ENCODE results near the gene KAZN.
A peak's percentile ranks its signal among the peaks of the same experiment; 100 is the strongest.

The KAZN gene

GRCh38 chr1:14840374-14840773 lies 241.9 kb downstream of the KAZN start:
- no peak for DNase-seq

- DNase-seq, result no peak
Observed at GRCh38 chr1:14841456-14841855, 243.0 kb downstream of the KAZN start.

GRCh38 chr1:14841951-14842350 lies 243.5 kb downstream of the KAZN start:
- no peak for DNase-seq

GRCh38 chr1:14842361-14842760 lies 243.9 kb downstream of the KAZN start:
- DNase-seq, result peak; percentile 64

GRCh38 chr1:14842891-14843290 lies 244.4 kb downstream of the KAZN start:
- peak; percentile 52 for DNase-seq

GRCh38 chr1:14843525-14843924 lies 245.0 kb downstream of the KAZN start:
- DNase-seq, result no peak

GRCh38 chr1:14844356-14844755 lies 245.9 kb downstream of the KAZN start:
- DNase-seq, result no peak

GRCh38 chr1:14844923-14845617 lies 246.6 kb downstream of the KAZN start:
- no peak for DNase-seq

- no peak for DNase-seq
Observed at GRCh38 chr1:14845851-14846250, 247.4 kb downstream of the KAZN start.

GRCh38 chr1:14846688-14847087 lies 248.2 kb downstream of the KAZN start:
- no peak for DNase-seq

GRCh38 chr1:14848203-14848602 lies 249.7 kb downstream of the KAZN start:
- DNase-seq, result no peak

- DNase-seq, result no peak
Observed at GRCh38 chr1:14848625-14849024, 250.1 kb downstream of the KAZN start.

GRCh38 chr1:14849038-14849437 lies 250.6 kb downstream of the KAZN start:
- DNase-seq, result peak; percentile 9

- no peak for DNase-seq
Observed at GRCh38 chr1:14850563-14850962, 252.1 kb downstream of the KAZN start.

- no peak for DNase-seq
Observed at GRCh38 chr1:14851760-14852159, 253.3 kb downstream of the KAZN start.

- no peak for DNase-seq
Observed at GRCh38 chr1:14852291-14852690, 253.8 kb downstream of the KAZN start.

- DNase-seq, result no peak
Observed at GRCh38 chr1:14853518-14853917, 255.0 kb downstream of the KAZN start.

GRCh38 chr1:14855268-14855667 lies 256.8 kb downstream of the KAZN start:
- DNase-seq, result no peak

- no peak for DNase-seq
Observed at GRCh38 chr1:14855801-14856200, 257.3 kb downstream of the KAZN start.

GRCh38 chr1:14857436-14858195 lies 259.1 kb downstream of the KAZN start:
- no peak for DNase-seq

GRCh38 chr1:14862114-14862771 lies 263.8 kb downstream of the KAZN start:
- DNase-seq, result no peak

- no peak for DNase-seq
Observed at GRCh38 chr1:14865106-14865505, 266.6 kb downstream of the KAZN start.

- DNase-seq, result peak; percentile 11
Observed at GRCh38 chr1:14866911-14867612, 268.6 kb downstream of the KAZN start.

Data from fibroblast of skin of right quadriceps (primary cell).